H1 (cell line): ENCODE measurements around the gene GPX8. TPM values are rescaled to one million over a fixed set of nuclear protein-coding genes. Genes with fewer than 3 reads are reported as not detected.

Experiments used
- ASH2L ChIP-seq: fragments of 200-600, 300-600 bp; sonication (generic); IDR thresholded peaks from one replicate; pipeline ENCODE4 v1.7.1; 2017; ENCODE audit warnings: low read length
- BACH1 ChIP-seq: IDR thresholded peaks from 2 replicates; pipeline ENCODE4 v1.6.1; 2012; ENCODE audit warnings: low read length, improper control_type of control experiment
- BRCA1 ChIP-seq: IDR thresholded peaks from 2 replicates; pipeline ENCODE4 v1.6.1; 2012; ENCODE audit warnings: low read depth, low read length, improper control_type of control experiment
- CHD2 ChIP-seq: IDR thresholded peaks from 2 replicates; pipeline ENCODE4 v1.6.1; 2012; ENCODE audit warnings: low read length, improper control_type of control experiment
- FOSL1 ChIP-seq: IDR thresholded peaks from 2 replicates; pipeline ENCODE4 v1.6.1; 2011; ENCODE audit warnings: mild to moderate bottlenecking, low read depth, low read length, moderate library complexity; ENCODE audit not compliant: insufficient read depth
- GTF2F1 ChIP-seq: IDR thresholded peaks from 2 replicates; pipeline ENCODE4 v1.6.1; 2012; ENCODE audit warnings: low read depth, low read length, improper control_type of control experiment, borderline replicate concordance
- HDAC6 ChIP-seq: IDR thresholded peaks from one replicate; pipeline ENCODE4 v1.7.1; 2012; ENCODE audit warnings: low read depth, mild to moderate bottlenecking, inconsistent platforms, low read length, moderate library complexity
- JUN ChIP-seq: IDR thresholded peaks from 2 replicates; pipeline ENCODE4 v1.6.1; 2011; ENCODE audit warnings: low read depth, mild to moderate bottlenecking, improper control_type of control experiment, low read length
- KDM1A ChIP-seq: fragments of 200-600, 300-600 bp; sonication (generic); IDR thresholded peaks from 2 replicates; pipeline ENCODE4 v1.7.1; 2016; ENCODE audit warnings: mild to moderate bottlenecking, low read length, borderline replicate concordance
- KDM5A ChIP-seq: fragments of 200-600 bp; IDR thresholded peaks from 2 replicates; pipeline ENCODE4 v1.7.1; 2012; ENCODE audit warnings: mild to moderate bottlenecking, low read length, inconsistent platforms, mixed read lengths
- NRF1 ChIP-seq: IDR thresholded peaks from 2 replicates; pipeline ENCODE4 v1.6.1; 2011; ENCODE audit warnings: mild to moderate bottlenecking, low read depth, low read length, improper control_type of control experiment
- POLR2AphosphoS5 ChIP-seq: IDR thresholded peaks from 2 replicates; pipeline ENCODE4 v1.6.1; 2011; ENCODE audit warnings: low read depth, low read length
- RFX5 ChIP-seq: IDR thresholded peaks from 2 replicates; pipeline ENCODE4 v1.6.1; 2011; ENCODE audit warnings: low read depth, low read length, improper control_type of control experiment, borderline replicate concordance
- RNF2 ChIP-seq: fragments of 200-900, 300-1000 bp; sonication (generic); IDR thresholded peaks from 2 replicates; pipeline ENCODE4 v1.7.1; 2016; ENCODE audit warnings: borderline replicate concordance, low read depth, mild to moderate bottlenecking, antibody characterized with exemption, low read length; ENCODE audit not compliant: poor library complexity, severe bottlenecking; ENCODE audit errors: missing control alignments
- SAP30 ChIP-seq: fragments of 300-600 bp; sonication (generic); IDR thresholded peaks from 2 replicates; pipeline ENCODE4 v1.7.1; 2012; ENCODE audit warnings: low read length, moderate library complexity, mild to moderate bottlenecking, inconsistent platforms; ENCODE audit not compliant: insufficient read depth, insufficient replicate concordance
- SRF ChIP-seq: IDR thresholded peaks from 2 replicates; pipeline ENCODE4 v1.6.1; 2011; ENCODE audit warnings: mild to moderate bottlenecking, low read depth, low read length, moderate library complexity
- SUZ12 ChIP-seq: fragments of 200-600 bp; sonication (generic); IDR thresholded peaks from 2 replicates; pipeline ENCODE4 v1.6.1; 2012; ENCODE audit warnings: mild to moderate bottlenecking, inconsistent platforms, low read length, moderate library complexity, mixed read lengths
- TAF7 ChIP-seq: optimal IDR thresholded peaks from 2 replicates; pipeline ENCODE3; 2011; ENCODE audit warnings: low read depth, mild to moderate bottlenecking, inconsistent platforms, low read length, moderate library complexity, borderline replicate concordance
- TCF12 ChIP-seq: IDR thresholded peaks from 2 replicates; pipeline ENCODE4 v1.6.1; 2011; ENCODE audit warnings: low read depth, mild to moderate bottlenecking, low read length
- TEAD4 ChIP-seq: IDR thresholded peaks from 2 replicates; pipeline ENCODE4 v1.6.1; 2012; ENCODE audit warnings: low read depth, low read length, inconsistent platforms, mixed read lengths
- YY1 ChIP-seq: IDR thresholded peaks from 2 replicates; pipeline ENCODE4 v1.6.1; 2011; ENCODE audit warnings: low read depth, mild to moderate bottlenecking, low read length
- polyA plus RNA-seq, 7 experiments: library from polyadenylated mRNA; depleted of rRNA in 3 of 7; stranded (reverse) in 5 of 7; unstranded in 2 of 7; fragments of >200 nt in 5 of 7; fragments of 200-250 nt in 2 of 7; gene quantifications; 1 replicate in 5 of 7; 2 replicates in 1 of 7; 4 replicates in 1 of 7; pipeline versions ENCODE4 v1.2.1 to v1.2.3, GENCODE V29; 2011 to 2013; ENCODE audit warnings: missing spikeins in 2 of 7, mixed read lengths in 2 of 7
- total RNA-seq: library from RNA; stranded (reverse); fragmentation: NEBNext Ultra II Directional; extraction: Animal tissue kit (Norgen Biotek cat#: 25700); gene quantifications from 2 replicates; pipeline ENCODE4 v1.2.1, GENCODE V29; 2021
- TF ChIP-seq, protein P1 (sequence below): IDR thresholded peaks from 2 replicates; pipeline ENCODE4 v1.6.1; 2011; ENCODE audit warnings: low read depth, mild to moderate bottlenecking, low read length; ENCODE audit not compliant: insufficient read depth
- TF ChIP-seq, protein P2 (sequence below): IDR thresholded peaks from 2 replicates; pipeline ENCODE4 v1.6.1; 2012; ENCODE audit warnings: inconsistent platforms

The GPX8 gene
- total and polyA plus RNA-seq, 2 of the 8 experiments (the other 6 are each of a cell fraction or from before 2014, with no cell fraction given): 19.5 to 60.4 TPM

DNA sequence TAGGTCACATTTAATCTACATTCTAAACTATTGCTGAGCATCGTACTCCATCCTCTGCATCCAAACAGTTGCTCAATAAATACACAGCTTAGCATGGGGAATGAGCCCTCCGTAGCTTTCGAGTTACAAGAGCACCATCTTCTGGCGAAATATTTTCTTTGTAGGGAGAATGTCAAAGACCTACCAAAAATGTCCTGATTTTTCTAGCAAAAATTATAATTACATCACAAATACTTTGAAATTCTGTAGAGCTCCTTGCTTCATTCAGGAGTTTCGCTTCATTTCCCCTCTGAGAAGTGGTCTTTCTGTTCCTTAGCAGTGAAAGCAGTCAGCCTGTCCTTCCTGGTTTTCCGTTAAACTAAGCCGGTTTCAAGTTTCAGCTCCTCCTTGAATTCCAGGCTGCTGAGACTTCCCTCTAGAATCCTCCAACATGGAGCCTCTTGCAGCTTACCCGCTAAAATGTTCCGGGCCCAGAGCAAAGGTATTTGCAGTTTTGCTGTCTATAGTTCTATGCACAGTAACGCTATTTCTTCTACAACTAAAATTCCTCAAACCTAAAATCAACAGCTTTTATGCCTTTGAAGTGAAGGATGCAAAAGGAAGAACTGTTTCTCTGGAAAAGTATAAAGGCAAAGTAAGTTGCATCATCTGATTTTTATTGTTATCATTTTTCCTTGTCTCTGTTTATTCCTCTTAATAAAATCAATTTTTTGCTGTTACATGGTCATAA lies at the start of gene GPX8 (continued):
- TF ChIP-seq JUN: no peak
- TF ChIP-seq POLR2AphosphoS5: peak; percentile 66; the same call in 1 of the 2 replicates
- TF ChIP-seq TAF7: no peak
- TF ChIP-seq RNF2: no peak
- TF ChIP-seq BRCA1: no peak
- no peak for TF ChIP-seq HDAC6
- TF ChIP-seq BACH1: no peak
- no peak for TF ChIP-seq SAP30
- no peak for TF ChIP-seq KDM1A
- no peak for TF ChIP-seq CHD2
- TF ChIP-seq GTF2F1: no peak
- TF ChIP-seq KDM5A: peak; percentile 99
- TF ChIP-seq, protein P1, sequence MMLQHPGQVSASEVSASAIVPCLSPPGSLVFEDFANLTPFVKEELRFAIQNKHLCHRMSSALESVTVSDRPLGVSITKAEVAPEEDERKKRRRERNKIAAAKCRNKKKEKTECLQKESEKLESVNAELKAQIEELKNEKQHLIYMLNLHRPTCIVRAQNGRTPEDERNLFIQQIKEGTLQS: no peak
- no peak for TF ChIP-seq NRF1
- peak; percentile 86 for TF ChIP-seq TEAD4
- TF ChIP-seq RFX5: no peak
- peak; percentile 88 for TF ChIP-seq YY1
- TF ChIP-seq, protein P2, sequence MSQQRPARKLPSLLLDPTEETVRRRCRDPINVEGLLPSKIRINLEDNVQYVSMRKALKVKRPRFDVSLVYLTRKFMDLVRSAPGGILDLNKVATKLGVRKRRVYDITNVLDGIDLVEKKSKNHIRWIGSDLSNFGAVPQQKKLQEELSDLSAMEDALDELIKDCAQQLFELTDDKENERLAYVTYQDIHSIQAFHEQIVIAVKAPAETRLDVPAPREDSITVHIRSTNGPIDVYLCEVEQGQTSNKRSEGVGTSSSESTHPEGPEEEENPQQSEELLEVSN: no peak
- no peak for TF ChIP-seq FOSL1
- no peak for TF ChIP-seq SUZ12
- TF ChIP-seq TCF12: no peak
- no peak for TF ChIP-seq SRF
- TF ChIP-seq ASH2L: peak; percentile 86
